ENCODE measurements around the gene TNNT3.

- no peak for TF ChIP-seq MYC (IDR thresholded peaks at IDR 0.05; ENCODE audit: borderline replicate concordance, low read length)
- TF ChIP-seq KDM1A (IDR thresholded peaks at IDR 0.05; ENCODE audit: low read depth), result no peak
- TF ChIP-seq CTCF (IDR thresholded peaks at IDR 0.05), result no peak
- TF ChIP-seq REST (IDR thresholded peaks at IDR 0.05), result no peak
- TF ChIP-seq, protein P1, sequence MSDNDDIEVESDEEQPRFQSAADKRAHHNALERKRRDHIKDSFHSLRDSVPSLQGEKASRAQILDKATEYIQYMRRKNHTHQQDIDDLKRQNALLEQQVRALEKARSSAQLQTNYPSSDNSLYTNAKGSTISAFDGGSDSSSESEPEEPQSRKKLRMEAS (IDR thresholded peaks at IDR 0.05), result no peak
- no peak for TF ChIP-seq POLR2AphosphoS2 (conservative IDR thresholded peaks at IDR 0.05; ENCODE audit: low read length)
- TF ChIP-seq ESRRA (IDR thresholded peaks at IDR 0.05; ENCODE audit: borderline replicate concordance, low read length), result no peak
- TF ChIP-seq RNF2 (IDR thresholded peaks at IDR 0.05; ENCODE audit: borderline replicate concordance, low read depth), result no peak
- TF ChIP-seq RFX5 (IDR thresholded peaks at IDR 0.05), result no peak
- no peak for TF ChIP-seq HES2 (IDR thresholded peaks at IDR 0.05)
- TF ChIP-seq POLR2A (IDR thresholded peaks at IDR 0.05; ENCODE audit: low read length), result no peak
- no peak for TF ChIP-seq FOXS1 (CRISPR knock-in tag; IDR thresholded peaks at IDR 0.05)
- no peak for TF ChIP-seq HDAC2 (IDR thresholded peaks at IDR 0.05)
Measured at GRCh38 chr11:1927026-1927847, 7.7 kb downstream of the TNNT3 start.
